ENCODE measurements around the gene FAM50A. TPM values are rescaled to one million over a fixed set of nuclear protein-coding genes. Genes with fewer than 3 reads are reported as not detected.
"Not testable (repeated sequence)": the region's sequence is repeated elsewhere in the genome, so short reads cannot be mapped to it uniquely, and the experiment has no call there.

The FAM50A gene
- total RNA-seq, 1 experiment from 2014 or later = 57.4 TPM

DNA sequence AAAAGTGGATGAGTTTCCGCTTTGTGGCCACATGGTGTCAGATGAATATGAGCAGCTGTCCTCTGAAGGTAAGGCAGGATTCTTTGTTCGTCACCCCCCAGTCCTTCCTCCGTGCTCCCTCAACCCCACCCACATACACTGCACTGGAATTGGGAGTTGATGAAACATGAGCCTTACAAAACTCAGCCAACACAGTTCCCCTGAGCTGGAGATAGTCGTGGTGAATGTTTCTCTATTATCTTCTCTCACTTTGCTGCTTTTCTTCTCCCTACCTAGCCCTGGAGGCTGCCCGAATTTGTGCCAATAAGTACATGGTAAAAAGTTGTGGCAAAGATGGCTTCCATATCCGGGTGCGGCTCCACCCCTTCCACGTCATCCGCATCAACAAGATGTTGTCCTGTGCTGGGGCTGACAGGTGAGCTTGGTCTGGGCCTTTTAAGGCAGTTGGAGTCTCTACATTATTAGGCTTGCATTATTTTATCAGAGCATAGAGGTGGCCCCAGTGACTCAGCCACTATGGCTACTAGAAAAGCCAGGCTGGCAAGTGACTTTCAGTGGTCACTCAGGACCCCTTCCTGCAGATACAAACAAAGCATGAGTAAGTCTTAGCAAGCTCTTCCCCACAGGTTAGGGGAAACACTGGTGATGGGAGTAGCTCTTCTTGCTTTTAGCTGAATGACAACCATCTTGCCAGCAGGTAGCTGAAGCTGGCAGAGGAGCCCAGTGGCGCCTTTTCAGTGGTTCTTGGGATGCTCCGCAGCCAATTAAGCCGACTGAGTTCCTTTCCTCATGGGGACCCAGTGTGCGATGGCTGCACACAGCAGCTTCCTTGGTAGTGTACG is 44.2 kb upstream of the FAM50A start:
- peak overlapping the region; percentile 86 for H3K4me2 ChIP-seq (ENCODE audit: insufficient read depth, insufficient read length, low read length)
- H4K5ac ChIP-seq (ENCODE audit: insufficient read length, low read depth, low read length) = no peak overlapping the region
- H3K23ac ChIP-seq (ENCODE audit: insufficient read length, low read depth, low read length) = no peak overlapping the region
- H2BK120ac ChIP-seq (ENCODE audit: low read depth, low read length, poor library complexity, severe bottlenecking) = no peak overlapping the region
- Mint-ChIP-seq H3K9me3 (peaks cover 70 to 71% of the 10 kb centered on the region in 2 experiments), H3K4me3 (peak overlapping the region; percentile 96 to 97), H3K4me1 (peaks cover 0 to 15% of the 10 kb centered on the region in 2 experiments; a peak in 2 of 4 replicates), H3K27me3 (ENCODE audit: low read depth) (peaks cover 5% of the 10 kb centered on the region), H3K36me3 (ENCODE audit: insufficient read depth in 1 of 3, low read depth in 3 of 3) (peaks cover 30 to 47% (median 36%) of the 10 kb centered on the region in 3 experiments), H3K27ac (peak overlapping the region; percentile 97 to 99 (median 99); a peak in 6 of 7 replicates)
- no peak overlapping the region for H4K91ac ChIP-seq (ENCODE audit: insufficient read length, low read depth, low read length)
- H2AFZ ChIP-seq (ENCODE audit: low read length) = no peak overlapping the region
- no peak for DNase-seq
- H2BK15ac ChIP-seq (ENCODE audit: low read depth, low read length) = no peak overlapping the region
- H2BK12ac ChIP-seq (ENCODE audit: insufficient read length, low read depth, low read length) = no peak overlapping the region
- H3K18ac ChIP-seq (ENCODE audit: insufficient read length, low read depth, low read length) = no peak overlapping the region
- no peak overlapping the region for H2BK5ac ChIP-seq (ENCODE audit: insufficient read length, low read length)
- no peak overlapping the region for H3K4ac ChIP-seq (ENCODE audit: low read depth, low read length)
- H4K8ac ChIP-seq (replicated peaks; ENCODE audit: insufficient read length, low read depth, low read length) = no peak overlapping the region
- H3K4me1 ChIP-seq (ENCODE audit: insufficient read depth, low read length) = no peaks in the 10 kb centered on the region
- H3K79me2 ChIP-seq (ENCODE audit: insufficient read depth, low read length) = peaks cover 3% of the 10 kb centered on the region; the same call in 1 of the 2 replicates
- peaks cover 36% of the 10 kb centered on the region for H3K9me3 ChIP-seq (ENCODE audit: control insufficient read depth, low read depth, low read length)
- H3K23me2 ChIP-seq (ENCODE audit: insufficient read length, low read depth, low read length, poor library complexity, severe bottlenecking) = peaks cover 16% of the 10 kb centered on the region
- TF ChIP-seq, protein P1, sequence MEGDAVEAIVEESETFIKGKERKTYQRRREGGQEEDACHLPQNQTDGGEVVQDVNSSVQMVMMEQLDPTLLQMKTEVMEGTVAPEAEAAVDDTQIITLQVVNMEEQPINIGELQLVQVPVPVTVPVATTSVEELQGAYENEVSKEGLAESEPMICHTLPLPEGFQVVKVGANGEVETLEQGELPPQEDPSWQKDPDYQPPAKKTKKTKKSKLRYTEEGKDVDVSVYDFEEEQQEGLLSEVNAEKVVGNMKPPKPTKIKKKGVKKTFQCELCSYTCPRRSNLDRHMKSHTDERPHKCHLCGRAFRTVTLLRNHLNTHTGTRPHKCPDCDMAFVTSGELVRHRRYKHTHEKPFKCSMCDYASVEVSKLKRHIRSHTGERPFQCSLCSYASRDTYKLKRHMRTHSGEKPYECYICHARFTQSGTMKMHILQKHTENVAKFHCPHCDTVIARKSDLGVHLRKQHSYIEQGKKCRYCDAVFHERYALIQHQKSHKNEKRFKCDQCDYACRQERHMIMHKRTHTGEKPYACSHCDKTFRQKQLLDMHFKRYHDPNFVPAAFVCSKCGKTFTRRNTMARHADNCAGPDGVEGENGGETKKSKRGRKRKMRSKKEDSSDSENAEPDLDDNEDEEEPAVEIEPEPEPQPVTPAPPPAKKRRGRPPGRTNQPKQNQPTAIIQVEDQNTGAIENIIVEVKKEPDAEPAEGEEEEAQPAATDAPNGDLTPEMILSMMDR (conservative IDR thresholded peaks at IDR 0.05) = no peak
- peak overlapping the region; percentile 99 for H3K9ac ChIP-seq (ENCODE audit: extremely low read depth, insufficient read length, low read length)
- WGBS (ENCODE audit: extremely low coverage, insufficient read length, low lambda C conversion rate) = no CpG with 5 or more reads among the region's 14 CpGs
- H3K79me1 ChIP-seq (ENCODE audit: insufficient read depth, low read depth, low read length, poor library complexity, severe bottlenecking) = no peaks in the 10 kb centered on the region
- peak overlapping the region; percentile 70 for H3K27ac ChIP-seq (ENCODE audit: insufficient read length, low read depth, low read length)
- no peak overlapping the region for H2BK20ac ChIP-seq (ENCODE audit: low read depth, low read length, poor library complexity, severe bottlenecking)
- H3K14ac ChIP-seq (ENCODE audit: insufficient read depth, low read length) = 0 out of 2 replicates have a peak overlapping the region, but pooled peaks have one; percentile 39
- H3K56ac ChIP-seq (ENCODE audit: insufficient read length, low read depth, low read length) = no peak overlapping the region
- no peak overlapping the region for H2AK5ac ChIP-seq (ENCODE audit: insufficient read length, low read length)
- no peaks in the 10 kb centered on the region for H3K27me3 ChIP-seq (ENCODE audit: insufficient read depth, low read length)
- no peak overlapping the region for H3T11ph ChIP-seq (ENCODE audit: low read length)
- no peaks in the 10 kb centered on the region for H4K20me1 ChIP-seq (ENCODE audit: control insufficient read depth, insufficient read depth, insufficient read length)

DNA sequence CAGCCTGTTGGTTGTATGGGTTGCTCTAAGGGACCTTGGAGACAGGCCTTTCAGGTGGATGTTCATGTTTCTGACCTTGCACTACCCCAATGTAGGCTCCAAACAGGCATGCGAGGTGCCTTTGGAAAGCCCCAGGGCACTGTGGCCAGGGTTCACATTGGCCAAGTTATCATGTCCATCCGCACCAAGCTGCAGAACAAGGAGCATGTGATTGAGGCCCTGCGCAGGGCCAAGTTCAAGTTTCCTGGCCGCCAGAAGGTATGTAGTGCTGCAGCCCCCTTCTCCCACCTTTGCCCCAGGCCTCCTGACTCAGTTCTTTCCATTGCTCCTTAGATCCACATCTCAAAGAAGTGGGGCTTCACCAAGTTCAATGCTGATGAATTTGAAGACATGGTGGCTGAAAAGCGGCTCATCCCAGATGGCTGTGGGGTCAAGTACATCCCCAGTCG is 43.5 kb upstream of the FAM50A start:
- H3K23ac ChIP-seq (ENCODE audit: insufficient read length, low read depth, low read length); H3K27me3 Mint-ChIP-seq (ENCODE audit: low read depth): not testable (repeated sequence)

More for the DNA sequence above, 43.5 kb upstream of the FAM50A start:
- H2BK15ac ChIP-seq (ENCODE audit: low read depth, low read length); H3K27ac ChIP-seq (ENCODE audit: insufficient read length, low read depth, low read length); H3K79me1 ChIP-seq (ENCODE audit: insufficient read depth, low read depth, low read length, poor library complexity, severe bottlenecking); H2AK5ac ChIP-seq (ENCODE audit: insufficient read length, low read length); DNase-seq; H3K9ac ChIP-seq (ENCODE audit: extremely low read depth, insufficient read length, low read length); H4K20me1 ChIP-seq (ENCODE audit: control insufficient read depth, insufficient read depth, insufficient read length); H4K5ac ChIP-seq (ENCODE audit: insufficient read length, low read depth, low read length); H4K8ac ChIP-seq (replicated peaks; ENCODE audit: insufficient read length, low read depth, low read length); H3K4ac ChIP-seq (ENCODE audit: low read depth, low read length); H3K18ac ChIP-seq (ENCODE audit: insufficient read length, low read depth, low read length); H3K4me1 ChIP-seq (ENCODE audit: insufficient read depth, low read length); H3K14ac ChIP-seq (ENCODE audit: insufficient read depth, low read length); H3T11ph ChIP-seq (ENCODE audit: low read length); H2AFZ ChIP-seq (ENCODE audit: low read length); H3K27me3 ChIP-seq (ENCODE audit: insufficient read depth, low read length); H3K56ac ChIP-seq (ENCODE audit: insufficient read length, low read depth, low read length); H2BK20ac ChIP-seq (ENCODE audit: low read depth, low read length, poor library complexity, severe bottlenecking); H2BK5ac ChIP-seq (ENCODE audit: insufficient read length, low read length); H2BK120ac ChIP-seq (ENCODE audit: low read depth, low read length, poor library complexity, severe bottlenecking); H3K79me2 ChIP-seq (ENCODE audit: insufficient read depth, low read length); H2BK12ac ChIP-seq (ENCODE audit: insufficient read length, low read depth, low read length); H3K4me2 ChIP-seq (ENCODE audit: insufficient read depth, insufficient read length, low read length); H4K91ac ChIP-seq (ENCODE audit: insufficient read length, low read depth, low read length): not testable (repeated sequence)
- peak overlapping the region in 1 of 3 experiments; percentile 74; a peak in 1 of 7 replicates for H3K27ac Mint-ChIP-seq
- no CpG with 5 or more reads among the region's 6 CpGs for WGBS (ENCODE audit: extremely low coverage, insufficient read length, low lambda C conversion rate)
- peak overlapping the region; percentile 96 to 97; a peak in 4 of 5 replicates for H3K4me3 Mint-ChIP-seq
- H3K36me3 Mint-ChIP-seq (ENCODE audit: insufficient read depth in 1 of 3, low read depth in 3 of 3) = peaks cover 30 to 47% (median 36%) of the 10 kb centered on the region in 3 experiments
- H3K9me3 Mint-ChIP-seq = peaks cover 75 to 76% of the 10 kb centered on the region in 2 experiments
- H3K9me3 ChIP-seq (ENCODE audit: control insufficient read depth, low read depth, low read length) = peaks cover 36% of the 10 kb centered on the region
- peaks cover 0 to 15% of the 10 kb centered on the region in 2 experiments; a peak in 2 of 4 replicates for H3K4me1 Mint-ChIP-seq
- H3K23me2 ChIP-seq (ENCODE audit: insufficient read length, low read depth, low read length, poor library complexity, severe bottlenecking) = peaks cover 16% of the 10 kb centered on the region
